ENCODE data around the gene CPHXL2.

DNA sequence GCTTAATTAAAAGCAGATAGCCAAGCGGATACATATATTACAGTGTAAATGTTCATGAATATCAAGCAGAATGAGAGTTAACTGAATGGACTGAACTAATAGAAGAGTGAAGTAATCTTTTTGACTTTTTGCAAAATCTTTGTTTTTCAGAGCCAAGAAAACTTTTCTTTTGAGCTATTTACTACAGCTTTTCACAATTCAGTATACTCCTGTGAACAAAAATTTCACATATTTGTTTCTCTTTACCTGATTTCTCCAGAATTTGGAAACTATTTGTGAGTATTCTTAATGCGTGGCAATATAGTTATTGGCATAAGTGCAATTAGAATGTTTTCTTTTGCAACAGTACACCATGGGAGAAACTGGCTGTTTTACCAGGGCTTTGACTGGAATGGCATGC, 33.5 kb upstream of the CPHXL2 start:
- TF ChIP-seq, protein P1, sequence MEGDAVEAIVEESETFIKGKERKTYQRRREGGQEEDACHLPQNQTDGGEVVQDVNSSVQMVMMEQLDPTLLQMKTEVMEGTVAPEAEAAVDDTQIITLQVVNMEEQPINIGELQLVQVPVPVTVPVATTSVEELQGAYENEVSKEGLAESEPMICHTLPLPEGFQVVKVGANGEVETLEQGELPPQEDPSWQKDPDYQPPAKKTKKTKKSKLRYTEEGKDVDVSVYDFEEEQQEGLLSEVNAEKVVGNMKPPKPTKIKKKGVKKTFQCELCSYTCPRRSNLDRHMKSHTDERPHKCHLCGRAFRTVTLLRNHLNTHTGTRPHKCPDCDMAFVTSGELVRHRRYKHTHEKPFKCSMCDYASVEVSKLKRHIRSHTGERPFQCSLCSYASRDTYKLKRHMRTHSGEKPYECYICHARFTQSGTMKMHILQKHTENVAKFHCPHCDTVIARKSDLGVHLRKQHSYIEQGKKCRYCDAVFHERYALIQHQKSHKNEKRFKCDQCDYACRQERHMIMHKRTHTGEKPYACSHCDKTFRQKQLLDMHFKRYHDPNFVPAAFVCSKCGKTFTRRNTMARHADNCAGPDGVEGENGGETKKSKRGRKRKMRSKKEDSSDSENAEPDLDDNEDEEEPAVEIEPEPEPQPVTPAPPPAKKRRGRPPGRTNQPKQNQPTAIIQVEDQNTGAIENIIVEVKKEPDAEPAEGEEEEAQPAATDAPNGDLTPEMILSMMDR (IDR thresholded peaks at IDR 0.05): no peak
- TF ChIP-seq POLR2A (IDR thresholded peaks at IDR 0.05): no peak
- TF ChIP-seq POLR2AphosphoS5 (IDR thresholded peaks at IDR 0.05): no peak
